ENCODE results near the gene HTR2C. TPM values are rescaled to one million over a fixed set of nuclear protein-coding genes. Genes with fewer than 3 reads are reported as not detected.

The HTR2C gene
- total and polyA plus RNA-seq, 10 of the 15 experiments (the other 5 are each of a cell fraction or from before 2014, with no cell fraction given) = 0.03 TPM; not detected in 9

DNA sequence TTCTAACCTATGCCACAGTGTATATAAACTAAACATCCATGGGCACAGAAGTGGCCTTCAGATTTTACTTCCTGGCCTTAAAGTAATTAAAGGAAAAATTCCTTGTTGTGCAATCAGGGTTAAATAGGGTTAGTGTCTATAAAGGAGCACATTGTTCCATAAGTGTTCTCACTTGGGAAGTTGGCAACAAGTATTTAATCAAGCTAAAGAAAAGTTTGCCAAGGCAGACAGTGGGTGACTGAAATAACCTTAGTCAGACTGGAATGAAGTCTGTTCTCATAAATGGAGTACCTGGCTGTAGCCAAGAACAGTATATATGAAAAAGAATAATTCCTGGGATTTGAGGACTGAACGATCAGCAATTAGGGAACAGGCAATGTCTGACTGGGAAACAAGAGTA is 213.6 kb downstream of the HTR2C start (continued):
- TF ChIP-seq, protein P1, sequence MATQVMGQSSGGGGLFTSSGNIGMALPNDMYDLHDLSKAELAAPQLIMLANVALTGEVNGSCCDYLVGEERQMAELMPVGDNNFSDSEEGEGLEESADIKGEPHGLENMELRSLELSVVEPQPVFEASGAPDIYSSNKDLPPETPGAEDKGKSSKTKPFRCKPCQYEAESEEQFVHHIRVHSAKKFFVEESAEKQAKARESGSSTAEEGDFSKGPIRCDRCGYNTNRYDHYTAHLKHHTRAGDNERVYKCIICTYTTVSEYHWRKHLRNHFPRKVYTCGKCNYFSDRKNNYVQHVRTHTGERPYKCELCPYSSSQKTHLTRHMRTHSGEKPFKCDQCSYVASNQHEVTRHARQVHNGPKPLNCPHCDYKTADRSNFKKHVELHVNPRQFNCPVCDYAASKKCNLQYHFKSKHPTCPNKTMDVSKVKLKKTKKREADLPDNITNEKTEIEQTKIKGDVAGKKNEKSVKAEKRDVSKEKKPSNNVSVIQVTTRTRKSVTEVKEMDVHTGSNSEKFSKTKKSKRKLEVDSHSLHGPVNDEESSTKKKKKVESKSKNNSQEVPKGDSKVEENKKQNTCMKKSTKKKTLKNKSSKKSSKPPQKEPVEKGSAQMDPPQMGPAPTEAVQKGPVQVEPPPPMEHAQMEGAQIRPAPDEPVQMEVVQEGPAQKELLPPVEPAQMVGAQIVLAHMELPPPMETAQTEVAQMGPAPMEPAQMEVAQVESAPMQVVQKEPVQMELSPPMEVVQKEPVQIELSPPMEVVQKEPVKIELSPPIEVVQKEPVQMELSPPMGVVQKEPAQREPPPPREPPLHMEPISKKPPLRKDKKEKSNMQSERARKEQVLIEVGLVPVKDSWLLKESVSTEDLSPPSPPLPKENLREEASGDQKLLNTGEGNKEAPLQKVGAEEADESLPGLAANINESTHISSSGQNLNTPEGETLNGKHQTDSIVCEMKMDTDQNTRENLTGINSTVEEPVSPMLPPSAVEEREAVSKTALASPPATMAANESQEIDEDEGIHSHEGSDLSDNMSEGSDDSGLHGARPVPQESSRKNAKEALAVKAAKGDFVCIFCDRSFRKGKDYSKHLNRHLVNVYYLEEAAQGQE (IDR thresholded peaks at IDR 0.05; ENCODE audit: low read depth, low read length) = no peak

DNA sequence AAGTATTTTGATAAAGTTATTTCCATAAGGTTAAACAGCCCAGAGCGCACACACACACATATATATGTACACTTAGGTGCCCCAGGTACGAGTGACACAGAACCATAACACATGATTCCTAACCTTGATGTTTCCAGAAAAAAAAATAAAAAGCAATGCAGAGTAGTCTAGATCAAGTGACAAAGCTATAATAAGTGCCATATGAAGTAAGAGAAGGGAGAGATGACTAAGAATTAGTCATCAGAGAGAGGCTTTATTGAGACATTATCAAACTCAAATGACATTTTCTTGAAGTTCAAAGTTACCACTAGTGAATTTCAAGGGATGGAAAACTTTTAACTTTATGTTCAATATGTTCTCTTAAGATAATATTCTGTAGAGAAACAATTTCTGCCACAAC is 215.0 kb downstream of the HTR2C start:
- no TSS peak for BruUV-seq (replicated peaks)
- WGBS (ENCODE audit: insufficient coverage, insufficient replicate concordance, low lambda C conversion rate, missing lambda C conversion rate) = 20% methylated on average over 2 of the region's 2 CpGs
- intact Hi-C loops (cut with micrococcal nuclease; ENCODE audit: unreplicated experiment) = no loop called here
- ChIA-PET RAD21 (ENCODE audit: unreplicated experiment) (no interaction called here), SMC1A (ENCODE audit: uncharacterized antibody, unreplicated experiment) (no interaction called here), POLR2A (no interaction called here), CTCF (no interaction called here)
- H3K4me1 ChIP-seq (ENCODE audit: control insufficient read depth, insufficient read depth, low read length) = no peaks in the 10 kb centered on the region
- DNase-seq (ENCODE audit: low read depth, low spot score) (no peak), FAIRE-seq (no peak), ATAC-seq (no peak)
- no peak overlapping the region for H3K4me3 ChIP-seq
- H3K27ac ChIP-seq (ENCODE audit: control insufficient read depth, insufficient read depth) = no peak overlapping the region
- H2AFZ ChIP-seq (ENCODE audit: control insufficient read depth, low read depth, low read length) = no peak overlapping the region
- no peaks in the 10 kb centered on the region for H3K9me3 ChIP-seq (replicated peaks; ENCODE audit: control insufficient read depth, insufficient read depth, low read length)
- H3K27me3 ChIP-seq (replicated peaks in 1 of 2; ENCODE audit: control insufficient read depth in 2 of 2, insufficient read depth in 2 of 2, low read length in 1 of 2) = no peaks in the 10 kb centered on the region
- in situ Hi-C loops (cut with MboI) = no loop called here
- H3K36me3 ChIP-seq (ENCODE audit: control insufficient read depth in 2 of 2, insufficient read depth in 2 of 2, low read length in 1 of 2) = no peaks in the 10 kb centered on the region
- H4K20me1 ChIP-seq (ENCODE audit: control insufficient read depth, insufficient read depth) = no peaks in the 10 kb centered on the region
- no peak overlapping the region for H3K4me2 ChIP-seq (ENCODE audit: control insufficient read depth, insufficient read depth)
- no peak overlapping the region for H3K9ac ChIP-seq (ENCODE audit: control insufficient read depth, insufficient read depth, low read length)
- no peaks in the 10 kb centered on the region for H3K79me2 ChIP-seq (ENCODE audit: control insufficient read depth, insufficient read depth, low read length)
- TF ChIP-seq, protein P2, sequence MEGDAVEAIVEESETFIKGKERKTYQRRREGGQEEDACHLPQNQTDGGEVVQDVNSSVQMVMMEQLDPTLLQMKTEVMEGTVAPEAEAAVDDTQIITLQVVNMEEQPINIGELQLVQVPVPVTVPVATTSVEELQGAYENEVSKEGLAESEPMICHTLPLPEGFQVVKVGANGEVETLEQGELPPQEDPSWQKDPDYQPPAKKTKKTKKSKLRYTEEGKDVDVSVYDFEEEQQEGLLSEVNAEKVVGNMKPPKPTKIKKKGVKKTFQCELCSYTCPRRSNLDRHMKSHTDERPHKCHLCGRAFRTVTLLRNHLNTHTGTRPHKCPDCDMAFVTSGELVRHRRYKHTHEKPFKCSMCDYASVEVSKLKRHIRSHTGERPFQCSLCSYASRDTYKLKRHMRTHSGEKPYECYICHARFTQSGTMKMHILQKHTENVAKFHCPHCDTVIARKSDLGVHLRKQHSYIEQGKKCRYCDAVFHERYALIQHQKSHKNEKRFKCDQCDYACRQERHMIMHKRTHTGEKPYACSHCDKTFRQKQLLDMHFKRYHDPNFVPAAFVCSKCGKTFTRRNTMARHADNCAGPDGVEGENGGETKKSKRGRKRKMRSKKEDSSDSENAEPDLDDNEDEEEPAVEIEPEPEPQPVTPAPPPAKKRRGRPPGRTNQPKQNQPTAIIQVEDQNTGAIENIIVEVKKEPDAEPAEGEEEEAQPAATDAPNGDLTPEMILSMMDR (IDR thresholded peaks at IDR 0.05 in 2 of 3, conservative IDR thresholded peaks at IDR 0.05 in 1 of 3; ENCODE audit: control insufficient read depth in 2 of 3, extremely low read depth in 1 of 3, insufficient read depth in 1 of 3, low read depth in 3 of 3, low read length in 3 of 3) = no peak
- no peak for TF ChIP-seq CREB1 (IDR thresholded peaks at IDR 0.05; ENCODE audit: low read depth)
- no peak for TF ChIP-seq IRF4 (IDR thresholded peaks at IDR 0.05; ENCODE audit: low read depth, low read length)
- no peak for TF ChIP-seq YY1 (IDR thresholded peaks at IDR 0.05; ENCODE audit: low read depth, low read length)
- TF ChIP-seq MYC (IDR thresholded peaks at IDR 0.05; ENCODE audit: insufficient read depth, insufficient read length, insufficient replicate concordance, low read length, severe bottlenecking) = no peak
- no peak for TF ChIP-seq TBL1XR1 (IDR thresholded peaks at IDR 0.05; ENCODE audit: low read depth, low read length)
- no peak for TF ChIP-seq NFYB (IDR thresholded peaks at IDR 0.05; ENCODE audit: insufficient read depth, low read depth, low read length)
- TF ChIP-seq BRCA1 (IDR thresholded peaks at IDR 0.05; ENCODE audit: low read depth, low read length) = no peak
- TF ChIP-seq CEBPZ (IDR thresholded peaks at IDR 0.05; ENCODE audit: low read depth, low read length) = no peak
- TF ChIP-seq TAF1 (IDR thresholded peaks at IDR 0.05; ENCODE audit: borderline replicate concordance, low read depth, low read length) = no peak
- no peak for TF ChIP-seq ATF7 (IDR thresholded peaks at IDR 0.05; ENCODE audit: low read depth)
- TF ChIP-seq IRF3 (IDR thresholded peaks at IDR 0.05) = no peak
- TF ChIP-seq PML (IDR thresholded peaks at IDR 0.05; ENCODE audit: low read length) = no peak

Measured in GM12878 (cell line).